Lower lobe of right lung (tissue), 2 donors: ENCODE measurements around the gene CFAP45. TPM values are rescaled to one million over a fixed set of nuclear protein-coding genes. Genes with fewer than 3 reads are reported as not detected.
A peak's percentile ranks its signal among the peaks of the same experiment; 100 is the strongest.

Source experiments
- ATAC-seq, 2 donors: fragments of 200-7000 bp; cut with Tn5 transposase; one replicate each; pipeline ENCODE4 v1.9.1; 2020 to 2022; ENCODE audit warnings: mild to moderate bottlenecking in 2 of 2, moderate library complexity in 2 of 2
- DNase-seq: peaks from one replicate; pipeline ENCODE4 v3.0.0-alpha.2; 2020
- H3K27ac ChIP-seq: fragments of 200-600 bp; one replicate; pipeline ENCODE4 v1.8.0; 2022
- H3K27me3 ChIP-seq: fragments of 200-600 bp; one replicate; pipeline ENCODE4 v1.8.0; 2022; ENCODE audit warnings: low read depth
- H3K36me3 ChIP-seq: fragments of 200-600 bp; one replicate; pipeline ENCODE4 v1.8.0; 2022; ENCODE audit warnings: mild to moderate bottlenecking
- H3K4me1 ChIP-seq: fragments of 200-600 bp; one replicate; pipeline ENCODE4 v1.8.0; 2022
- H3K4me3 ChIP-seq: fragments of 200-600 bp; one replicate; pipeline ENCODE4 v1.8.0; 2022; ENCODE audit warnings: mild to moderate bottlenecking
- H3K9me3 ChIP-seq: fragments of 200-600 bp; one replicate; pipeline ENCODE4 v1.8.0; 2022
- CTCF ChIP-seq: fragments of 200-600 bp; IDR thresholded peaks from one replicate; pipeline ENCODE4 v1.8.0; 2022; ENCODE audit warnings: antibody characterized with exemption, mild to moderate bottlenecking
- intact Hi-C: fragments of 100-400 bp; cut with DNase I; formaldehyde crosslinking; loops from one replicate; pipeline ENCODE4 v1.11.0; 2022
- total RNA-seq: library from RNA; stranded (reverse); fragmentation: NEBNext Ultra II Directional; extraction: Animal tissue kit (Norgen Biotek cat#: 25700); gene quantifications from one replicate; pipeline ENCODE4 v1.2.1, GENCODE V29; 2021
- donor health status: DM: no; HTN: yes; CAD: no; lungs with severe emphysema.

CFAP45 gene
- total RNA-seq, 1 donor from 2014 or later, result 10.2 TPM

- no peaks in the 10 kb centered on the region for H3K9me3 ChIP-seq
- ATAC-seq, result no peak
- H3K36me3 ChIP-seq, result no peaks in the 10 kb centered on the region
- peaks cover 55% of the 10 kb centered on the region for H3K4me1 ChIP-seq
- no peak for TF ChIP-seq CTCF
- intact Hi-C loops, result no loop called here
- H3K27ac ChIP-seq, result no peak overlapping the region
- no peak for DNase-seq
- H3K27me3 ChIP-seq, result no peaks in the 10 kb centered on the region
- H3K4me3 ChIP-seq, result no peak overlapping the region
These were observed 4.7 kb downstream of the CFAP45 start for GRCh38 chr1:159895286-159895685.

- ATAC-seq, result no peak
- Histone ChIP-seq H3K27ac (no peak overlapping the region), H3K9me3 (no peaks in the 10 kb centered on the region), H3K4me3 (no peak overlapping the region), H3K36me3 (no peaks in the 10 kb centered on the region), H3K27me3 (no peaks in the 10 kb centered on the region), H3K4me1 (peaks cover 54% of the 10 kb centered on the region)
- intact Hi-C loops, result loop anchor here (5.0 kb wide), 1 partner anchor 96 kb away; no protein-coding TSS in a partner anchor
- DNase-seq, result no peak
- no peak for TF ChIP-seq CTCF
These were observed 7.0 kb downstream of the CFAP45 start for GRCh38 chr1:159892944-159893343.

GRCh38 chr1:159891275-159892157 is 8.4 kb downstream of the CFAP45 start:
- H3K36me3 ChIP-seq, result no peaks in the 10 kb centered on the region
- peak; percentile 90 for DNase-seq
- intact Hi-C loops, result loop anchor here (5.0 kb wide), 1 partner anchor 94 kb away; no protein-coding TSS in a partner anchor
- peak; percentile 95 to 96 for ATAC-seq
- H3K9me3 ChIP-seq, result no peaks in the 10 kb centered on the region
- peaks cover 40% of the 10 kb centered on the region for H3K4me1 ChIP-seq
- TF ChIP-seq CTCF, result peak; percentile 97
- H3K4me3 ChIP-seq, result no peak overlapping the region
- H3K27me3 ChIP-seq, result no peaks in the 10 kb centered on the region
- H3K27ac ChIP-seq, result no peak overlapping the region

GRCh38 chr1:159890390-159890789 is 9.6 kb downstream of the CFAP45 start:
- H3K9me3 ChIP-seq, result no peaks in the 10 kb centered on the region
- intact Hi-C loops, result loop anchor here (5.0 kb wide), 1 partner anchor 93 kb away; no protein-coding TSS in a partner anchor
- H3K4me3 ChIP-seq, result no peak overlapping the region
- H3K27me3 ChIP-seq, result no peaks in the 10 kb centered on the region
- H3K36me3 ChIP-seq, result no peaks in the 10 kb centered on the region
- H3K27ac ChIP-seq, result peak overlapping the region; percentile 77
- ATAC-seq (no peak), DNase-seq (no peak)
- TF ChIP-seq CTCF, result no peak
- H3K4me1 ChIP-seq, result peaks cover 29% of the 10 kb centered on the region

GRCh38 chr1:159889821-159890252 is 10.1 kb downstream of the CFAP45 start:
- H3K36me3 ChIP-seq, result no peaks in the 10 kb centered on the region
- peak overlapping the region; percentile 77 for H3K27ac ChIP-seq
- DNase-seq (no peak), ATAC-seq (peak; percentile 78 to 82)
- TF ChIP-seq CTCF, result no peak
- no peak overlapping the region for H3K4me3 ChIP-seq
- H3K9me3 ChIP-seq, result no peaks in the 10 kb centered on the region
- H3K4me1 ChIP-seq, result peaks cover 26% of the 10 kb centered on the region
- intact Hi-C loops, result loop anchor here (5.0 kb wide), 1 partner anchor 93 kb away; no protein-coding TSS in a partner anchor
- no peaks in the 10 kb centered on the region for H3K27me3 ChIP-seq
